HG03520 (cell line): ENCODE measurements around the gene NR2F2.

Experiments used
- ATAC-seq: cut with Tn5 transposase; IDR thresholded peaks from one replicate; pipeline ENCODE4 v1.9.1; 2021; ENCODE audit warnings: mild to moderate bottlenecking, moderate library complexity; ENCODE audit not compliant: unreplicated experiment

NR2F2 gene

GRCh38 chr15:96330450-96331143 lies at the start of gene NR2F2:
Gene NR2F2 (plus strand): TSS chr15:96330700. CDS start chr15:96332106, 1,406 bp downstream.
- ATAC-seq: no peak

GRCh38 chr15:96285305-96285704 lies 45.2 kb upstream of the NR2F2 start:
- no peak for ATAC-seq

DNA sequence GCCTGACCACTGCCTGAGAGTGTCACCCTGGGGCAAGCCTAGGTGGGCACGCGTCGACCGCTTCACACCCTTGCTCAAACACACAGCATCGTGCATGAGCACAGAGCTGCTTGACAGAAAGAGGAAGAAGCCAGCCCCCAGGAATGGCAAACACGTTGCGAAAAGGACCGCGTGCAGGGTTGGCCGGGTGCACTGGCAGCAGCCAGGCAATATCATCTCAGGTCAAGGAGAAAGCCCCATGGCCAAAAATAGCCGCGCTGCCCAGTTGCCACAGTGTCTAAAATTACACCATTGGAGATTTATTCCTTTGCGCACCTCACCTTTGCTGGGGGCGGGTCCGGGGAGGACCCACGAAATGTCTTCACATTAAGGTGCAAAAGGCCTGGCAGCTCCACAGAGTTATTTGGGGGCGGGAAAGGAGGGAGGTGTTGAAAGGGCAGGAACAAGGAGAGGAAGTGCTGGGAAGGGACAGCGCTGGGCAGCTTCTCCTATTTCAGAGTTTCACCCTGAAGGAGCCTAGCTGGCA lies 44.7 kb upstream of the NR2F2 start:
- no peak for ATAC-seq

DNA sequence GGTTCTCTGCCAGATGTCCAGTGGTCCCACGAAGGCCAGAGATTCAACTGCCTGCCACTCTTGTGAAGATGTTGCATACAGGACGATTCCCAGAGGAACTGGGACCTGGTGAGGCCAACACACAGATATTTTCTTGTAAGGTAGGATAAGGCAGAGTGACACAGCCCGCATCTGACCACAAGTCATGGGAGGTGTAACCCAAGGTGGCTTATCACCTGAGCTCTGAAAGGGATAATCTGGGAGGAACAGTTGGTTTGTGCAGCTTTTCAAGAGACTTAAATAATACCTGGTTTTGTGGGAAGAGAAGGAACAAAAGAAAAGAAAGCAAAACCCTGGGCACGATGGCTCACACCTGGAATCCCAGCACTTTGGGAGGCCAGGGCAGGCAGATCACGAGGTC lies 39.8 kb upstream of the NR2F2 start:
- ATAC-seq: no peak

GRCh38 chr15:96292635-96293034 lies 37.9 kb upstream of the NR2F2 start:
- no peak for ATAC-seq

DNA sequence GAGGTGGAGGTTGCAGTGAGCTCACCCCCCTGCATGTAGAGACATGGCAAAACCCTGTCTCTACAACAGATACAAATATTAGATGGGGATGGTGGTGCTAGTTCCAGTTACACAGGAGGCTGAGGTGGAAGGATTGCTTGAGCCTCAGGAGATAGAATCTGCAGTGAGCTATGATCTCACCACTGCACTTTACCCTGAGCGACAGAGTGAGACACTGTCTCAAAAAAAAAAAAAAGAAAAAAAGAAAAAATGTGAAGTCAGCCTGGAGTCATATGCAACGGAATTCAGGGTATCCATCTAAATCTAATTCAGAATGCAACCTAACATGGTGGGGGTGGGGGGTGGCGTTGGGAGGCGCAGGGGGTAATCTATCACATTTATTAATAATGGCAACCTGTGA lies 37.1 kb upstream of the NR2F2 start:
- no peak for ATAC-seq

DNA sequence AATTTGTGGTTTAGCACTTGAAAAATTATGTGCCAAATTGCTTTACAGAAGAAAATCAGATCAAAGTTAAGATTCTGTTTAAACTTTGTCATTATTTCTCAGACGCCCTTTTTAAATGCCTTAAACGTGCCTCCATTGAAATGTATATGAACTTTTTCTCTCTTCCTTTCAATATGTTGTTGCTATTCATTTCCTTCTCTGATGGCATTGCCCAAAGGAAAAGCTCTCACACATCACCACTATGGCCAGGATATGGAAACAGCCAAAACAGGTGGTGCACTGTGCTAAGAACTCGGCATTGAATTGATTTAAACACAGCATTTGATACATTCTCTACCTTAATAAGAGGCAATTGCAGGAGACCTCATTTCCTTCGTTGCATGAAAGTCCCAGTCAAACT lies 35.7 kb upstream of the NR2F2 start:
- no peak for ATAC-seq

- ATAC-seq: no peak
Observed at GRCh38 chr15:96296264-96296663, 34.2 kb upstream of the NR2F2 start.

DNA sequence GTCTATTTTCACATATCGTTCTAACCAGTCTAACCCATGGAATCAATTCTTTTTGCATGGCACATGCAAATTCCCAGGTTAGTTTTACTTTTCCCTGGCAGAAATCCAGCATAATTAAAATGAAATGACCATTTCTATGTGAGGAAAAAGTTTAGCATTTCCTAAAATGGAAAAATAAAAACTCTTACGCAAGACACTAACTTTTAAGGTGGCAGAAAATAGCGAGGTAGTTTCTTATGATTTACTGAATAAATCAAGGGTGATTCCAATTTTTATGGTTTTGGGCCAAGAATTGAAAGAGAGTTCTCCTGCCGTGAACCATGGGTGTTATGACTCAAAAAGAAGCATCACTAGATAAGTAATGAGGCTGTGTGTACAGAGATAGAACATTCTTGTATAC lies 32.7 kb upstream of the NR2F2 start:
- ATAC-seq: no peak

GRCh38 chr15:96298217-96298616 lies 32.3 kb upstream of the NR2F2 start:
- no peak for ATAC-seq

DNA sequence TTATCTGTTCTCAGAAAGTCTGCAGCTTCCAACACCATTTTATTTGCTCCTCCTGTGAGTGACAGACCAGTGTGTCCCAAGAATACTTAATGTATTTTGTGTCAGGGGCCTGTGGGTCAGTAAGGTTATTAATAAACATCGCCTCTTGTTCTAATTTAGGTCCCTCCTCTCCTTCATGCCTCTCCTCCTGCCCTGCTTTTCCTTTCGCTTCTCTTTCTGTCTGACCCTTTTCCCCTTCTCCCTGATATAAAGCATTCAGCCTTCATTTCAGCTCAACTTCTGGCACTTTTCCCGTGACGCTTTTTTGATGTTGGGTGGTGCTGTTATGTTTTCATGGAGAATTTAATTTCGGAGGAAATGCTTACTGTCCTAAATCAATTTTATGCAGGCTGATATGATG lies 29.7 kb upstream of the NR2F2 start:
- ATAC-seq: no peak

GRCh38 chr15:96303503-96304056 lies 26.9 kb upstream of the NR2F2 start:
- ATAC-seq: no peak

DNA sequence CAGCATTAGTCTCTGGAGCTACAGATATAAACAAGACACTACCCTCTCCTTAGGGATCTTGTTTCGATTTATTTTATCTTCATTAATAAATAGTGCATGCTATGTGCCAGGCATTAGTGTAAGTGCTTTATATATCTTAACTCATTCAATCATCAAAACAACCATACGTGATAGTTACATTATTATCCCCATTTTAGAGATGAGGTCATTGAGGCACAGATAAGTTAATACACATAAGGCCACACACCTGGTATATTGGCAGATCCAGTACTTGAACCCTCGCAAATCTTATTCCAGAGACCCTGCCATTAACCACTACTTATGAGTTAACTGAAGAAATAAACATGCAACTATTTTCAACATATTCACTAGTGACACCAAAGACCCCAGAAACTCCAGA lies 25.7 kb upstream of the NR2F2 start:
- ATAC-seq: no peak

DNA sequence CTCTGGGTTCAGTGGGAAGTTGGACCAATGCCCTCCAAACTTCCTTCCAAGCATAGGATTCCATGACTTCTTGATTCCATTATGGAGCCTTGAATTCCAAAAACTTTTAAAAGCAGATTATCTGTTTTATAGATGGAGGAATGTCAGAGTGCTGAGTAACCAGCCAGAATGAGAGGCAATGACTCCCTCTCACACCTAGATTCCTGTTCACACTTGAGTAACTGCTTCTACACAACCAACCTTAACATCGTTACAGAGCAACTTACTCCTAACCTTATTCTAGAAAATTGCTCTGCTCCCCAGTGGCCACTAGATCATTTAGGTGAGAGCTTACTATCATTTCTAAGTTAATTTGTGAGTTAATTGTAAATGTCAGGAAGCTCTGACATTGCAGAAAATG lies 24.2 kb upstream of the NR2F2 start:
- no peak for ATAC-seq

DNA sequence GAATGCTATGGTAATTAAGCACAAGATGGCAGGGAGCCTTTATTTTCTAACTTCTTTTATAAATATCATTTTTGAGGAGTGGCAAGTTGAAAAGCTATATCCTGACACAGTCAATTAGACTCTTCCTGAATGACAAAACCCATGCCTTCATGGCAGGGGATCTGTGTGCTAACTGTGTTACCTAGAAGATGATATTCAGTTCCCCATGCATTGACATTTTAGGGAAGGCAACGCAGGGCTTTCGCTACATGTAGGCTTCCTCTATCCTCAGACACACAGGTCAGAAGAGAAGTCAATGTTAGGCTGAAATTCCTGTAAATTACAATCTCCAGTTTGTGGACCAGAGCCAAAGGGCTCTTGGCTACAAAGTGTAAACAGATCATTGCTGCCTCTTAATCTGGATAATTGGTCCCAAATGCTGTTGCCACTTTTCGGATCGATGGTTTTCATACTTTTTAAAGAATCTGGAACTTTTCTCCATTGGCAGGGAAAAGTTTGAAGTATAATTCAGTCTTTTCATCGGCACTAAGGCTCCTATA lies 22.6 kb upstream of the NR2F2 start:
- ATAC-seq: no peak

- ATAC-seq: no peak
Observed at GRCh38 chr15:96309143-96309660, 21.3 kb upstream of the NR2F2 start.

DNA sequence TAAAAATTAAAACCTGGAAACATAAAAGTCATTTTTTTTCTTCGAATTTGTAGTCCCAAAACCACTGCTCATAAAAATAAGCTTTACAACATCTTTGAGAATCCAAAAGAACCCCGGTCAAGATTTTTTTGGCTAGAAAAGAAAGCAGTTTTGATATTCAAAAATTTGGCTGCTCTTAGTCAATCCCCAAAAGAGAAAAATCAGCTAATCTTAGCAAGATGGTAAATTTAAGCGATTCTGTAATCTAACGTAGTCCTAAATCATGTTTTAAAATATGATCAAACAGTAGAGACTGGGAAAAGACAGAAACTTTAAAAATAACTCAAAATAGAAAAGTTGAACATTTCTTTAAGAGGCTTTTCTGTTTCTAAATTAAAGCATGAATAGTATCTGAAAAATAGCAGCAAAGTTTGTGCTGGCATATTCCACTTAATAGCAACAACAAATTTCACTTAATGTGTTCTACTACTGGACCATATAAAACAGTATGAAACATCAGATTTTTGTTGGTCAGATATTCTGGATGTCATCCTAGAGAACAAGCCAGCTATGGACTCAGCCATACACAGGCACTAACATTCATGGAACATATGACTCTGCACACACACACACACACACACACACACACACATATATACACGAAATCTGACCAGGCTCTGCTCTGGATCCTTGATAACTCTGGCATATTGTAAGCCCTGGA lies 19.1 kb upstream of the NR2F2 start:
- ATAC-seq: no peak

DNA sequence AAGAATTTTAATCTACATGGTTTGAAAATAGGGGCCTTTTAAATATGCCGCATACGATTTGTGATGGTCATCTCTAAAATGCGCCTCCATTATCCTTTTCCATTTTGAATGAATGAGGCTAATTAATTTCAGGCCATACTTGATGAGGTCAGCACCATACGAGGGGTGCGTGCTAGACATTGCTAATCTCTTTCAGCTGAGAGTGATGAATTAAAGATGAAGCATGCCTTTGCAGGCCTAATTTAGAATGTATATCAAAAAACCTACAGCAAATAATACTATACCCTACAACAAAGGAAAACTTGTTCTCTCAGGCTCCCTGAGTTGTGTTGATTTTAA lies 18.6 kb upstream of the NR2F2 start:
- ATAC-seq: no peak

GRCh38 chr15:96312641-96313335 lies 17.7 kb upstream of the NR2F2 start:
- no peak for ATAC-seq

GRCh38 chr15:96314518-96314917 lies 16.0 kb upstream of the NR2F2 start:
- ATAC-seq: no peak

DNA sequence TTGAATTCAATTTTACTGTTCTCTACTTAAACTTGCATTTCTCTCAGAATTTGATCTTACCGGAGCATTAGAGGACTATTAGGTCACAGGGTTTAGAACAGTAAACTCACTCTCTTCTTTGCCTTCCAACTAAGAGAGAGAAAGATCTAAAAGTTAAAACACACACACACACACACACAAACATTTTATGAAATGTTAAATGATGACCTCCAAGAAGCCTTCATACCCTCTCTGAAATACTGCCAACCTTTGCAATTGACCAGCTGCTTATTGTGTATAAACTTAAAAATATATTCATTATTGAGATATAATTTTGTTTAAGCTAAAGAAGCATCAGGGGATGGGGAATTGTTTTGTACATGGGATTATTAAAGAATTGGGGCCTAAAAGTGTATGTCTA lies 15.5 kb upstream of the NR2F2 start:
- no peak for ATAC-seq
